Fibroblast of the aortic adventitia (primary cell): ENCODE results near the gene MSMO1. TPM values are rescaled to one million over a fixed set of nuclear protein-coding genes. Genes with fewer than 3 reads are reported as not detected.

Experiments used
- DNase-seq: peaks from one replicate; pipeline ENCODE4 v3.0.0-alpha.2; 2010; ENCODE audit warnings: low read depth
- H3K4me3 ChIP-seq: 2 replicates; pipeline ENCODE4 v1.5.1; 2011; ENCODE audit warnings: low read depth, mild to moderate bottlenecking, control low read depth, low read length, moderate library complexity
- CTCF ChIP-seq: IDR thresholded peaks from 2 replicates; pipeline ENCODE4 v1.5.1; 2011; ENCODE audit warnings: mild to moderate bottlenecking, low read length, control low read depth, inconsistent platforms; ENCODE audit not compliant: insufficient read depth
- total RNA-seq: library from RNA; depleted of rRNA; stranded (reverse); fragments of >200 nt; gene quantifications from 2 replicates; pipeline ENCODE4 v1.2.3, GENCODE V29; 2012; ENCODE audit warnings: low replicate concordance

The MSMO1 gene
- total RNA-seq, 1 donor: 101 TPM

GRCh38 chr4:165293927-165294649 lies 33.4 kb upstream of the MSMO1 start:
- no peak for TF ChIP-seq CTCF
- peak; percentile 33 for DNase-seq
- no peak overlapping the region for H3K4me3 ChIP-seq

DNA sequence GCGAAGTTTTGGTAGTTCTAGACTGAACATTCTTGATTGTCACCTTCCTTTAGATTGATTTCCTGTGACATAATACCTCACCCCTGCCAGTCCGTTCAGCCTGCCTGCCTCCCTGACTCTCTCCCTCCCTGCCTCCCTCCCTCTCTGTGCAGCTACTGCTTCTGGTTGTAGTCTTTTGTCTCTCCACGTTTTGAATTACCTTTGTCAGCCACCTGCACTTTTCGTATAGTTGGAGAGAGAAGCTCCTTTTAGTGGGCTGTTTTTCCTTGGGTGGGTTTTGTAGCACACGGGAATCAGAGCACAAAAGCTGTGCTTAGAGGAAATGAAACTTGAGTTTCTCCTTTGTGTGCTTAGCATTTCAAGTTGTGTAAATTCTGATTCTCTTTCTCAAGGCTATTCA lies 32.6 kb upstream of the MSMO1 start:
- no peak for TF ChIP-seq CTCF
- DNase-seq: no peak
- H3K4me3 ChIP-seq: no peak overlapping the region

- no peak for TF ChIP-seq CTCF
- no peak for DNase-seq
- H3K4me3 ChIP-seq: no peak overlapping the region
Measured at GRCh38 chr4:165297626-165298025, 29.8 kb upstream of the MSMO1 start.

- no peak for DNase-seq
- TF ChIP-seq CTCF: no peak
- H3K4me3 ChIP-seq: no peak overlapping the region
Measured at GRCh38 chr4:165299399-165300060, 27.9 kb upstream of the MSMO1 start.

DNA sequence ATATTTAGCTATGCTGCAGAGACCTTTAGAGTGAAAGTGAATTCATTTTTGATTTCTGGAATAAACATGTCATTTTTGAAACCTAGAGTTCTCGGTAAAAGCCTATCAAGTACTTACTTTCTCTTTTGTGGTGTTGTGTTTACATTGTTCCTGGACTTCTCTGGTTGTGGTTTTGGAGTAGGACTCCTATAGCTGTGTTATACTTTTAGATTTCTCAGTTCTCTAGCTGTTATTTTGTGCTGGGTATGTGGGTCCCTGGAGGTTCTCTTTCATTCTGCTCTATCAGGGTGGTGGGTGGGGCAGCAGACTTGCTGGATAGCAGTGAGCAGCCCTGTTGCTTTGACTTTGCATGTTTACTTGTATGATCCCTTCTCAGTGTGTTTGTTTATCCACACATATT lies 25.6 kb upstream of the MSMO1 start:
- DNase-seq: peak; percentile 35
- peak overlapping the region; percentile 50 for H3K4me3 ChIP-seq
- no peak for TF ChIP-seq CTCF

GRCh38 chr4:165302658-165303057 lies 24.8 kb upstream of the MSMO1 start:
- TF ChIP-seq CTCF: no peak
- DNase-seq: no peak
- no peak overlapping the region for H3K4me3 ChIP-seq

- peak; percentile 45 for DNase-seq
- no peak overlapping the region for H3K4me3 ChIP-seq
- TF ChIP-seq CTCF: no peak
Measured at GRCh38 chr4:165308166-165308565, 19.3 kb upstream of the MSMO1 start.
